Gastroesophageal sphincter (tissue), 3 donors: ENCODE measurements around the gene ZGLP1.

ENCODE experiments used
- CTCF ChIP-seq, 4 experiments: fragments of 200-600 bp in 2 of 4; fragments of 450-650 bp in 2 of 4; sonication (generic) in 1 of 4; IDR thresholded peaks; one replicate each; pipeline ENCODE4 v1.5.1; 2017 to 2019; ENCODE audit warnings: antibody characterized with exemption in 4 of 4, mild to moderate bottlenecking in 2 of 4, moderate library complexity in 2 of 4
- EP300 ChIP-seq: sonication (generic); formaldehyde crosslinking; IDR thresholded peaks from one replicate; pipeline ENCODE4 v1.6.1; 2017; ENCODE audit warnings: antibody characterized with exemption, mild to moderate bottlenecking
- POLR2A ChIP-seq, 2 donors: fragments of 450-650 bp; IDR thresholded peaks; one replicate each; pipeline ENCODE4 v1.6.1; 2017; ENCODE audit warnings: antibody characterized with exemption in 2 of 2, mild to moderate bottlenecking in 2 of 2, moderate library complexity in 1 of 2
- POLR2AphosphoS5 ChIP-seq: sonication (generic); formaldehyde crosslinking; IDR thresholded peaks from one replicate; pipeline ENCODE4 v1.6.1; 2017; ENCODE audit warnings: antibody characterized with exemption

- no peak for TF ChIP-seq CTCF (IDR thresholded peaks at IDR 0.05)
- TF ChIP-seq POLR2A (IDR thresholded peaks at IDR 0.05) = no peak
- TF ChIP-seq EP300 = no peak
- TF ChIP-seq POLR2AphosphoS5 = no peak
These were observed 16.1 kb upstream of the ZGLP1 start for GRCh38 chr19:10325732-10326131.
